HepG2 (cell line): ENCODE measurements around the gene CCT3. TPM values are rescaled to one million over a fixed set of nuclear protein-coding genes. Genes with fewer than 3 reads are reported as not detected.

Experiments used
- CBX5 ChIP-seq: sonication (generic); formaldehyde crosslinking; IDR thresholded peaks from 2 replicates; pipeline ENCODE4 v1.4.0; 2020; ENCODE audit warnings: missing genetic modification reagents, borderline replicate concordance
- CHCHD3 ChIP-seq: sonication (generic); formaldehyde crosslinking; IDR thresholded peaks from 2 replicates; pipeline ENCODE4 v1.8.0; 2022; ENCODE audit warnings: mild to moderate bottlenecking, missing genetic modification reagents, moderate library complexity
- EZH2 ChIP-seq: conservative IDR thresholded peaks from 2 replicates; pipeline ENCODE4 v1.6.1; 2012; ENCODE audit warnings: mild to moderate bottlenecking, low read depth, low read length, moderate library complexity
- FOXP1 ChIP-seq, 2 experiments: fragments of 450-650 bp in 1 of 2; IDR thresholded peaks; 2 replicates each; pipeline ENCODE4 v1.6.1; 2017 to 2018; ENCODE audit warnings: antibody characterized with exemption in 1 of 2
- HIVEP1 ChIP-seq: sonication (generic); formaldehyde crosslinking; IDR thresholded peaks from 2 replicates; pipeline ENCODE4 v1.4.0; 2020; ENCODE audit warnings: mild to moderate bottlenecking, missing genetic modification reagents
- IKZF4 ChIP-seq: sonication (generic); formaldehyde crosslinking; IDR thresholded peaks from 2 replicates; pipeline ENCODE4 v1.5.1; 2020; ENCODE audit warnings: borderline replicate concordance, mild to moderate bottlenecking, low read depth, missing genetic modification reagents; ENCODE audit errors: not compliant biosample characterization
- MEF2D ChIP-seq: sonication (generic); formaldehyde crosslinking; IDR thresholded peaks from 2 replicates; pipeline ENCODE4 v1.5.1; 2020; ENCODE audit warnings: mild to moderate bottlenecking, missing genetic modification reagents
- NCOA5 ChIP-seq: sonication (generic); formaldehyde crosslinking; IDR thresholded peaks from 2 replicates; pipeline ENCODE4 v1.4.0; 2020; ENCODE audit warnings: missing genetic modification reagents
- PAWR ChIP-seq: sonication (generic); formaldehyde crosslinking; IDR thresholded peaks from 2 replicates; pipeline ENCODE4 v1.4.0; 2020; ENCODE audit warnings: missing genetic modification reagents, mild to moderate bottlenecking, borderline replicate concordance
- SRF ChIP-seq: IDR thresholded peaks from 2 replicates; pipeline ENCODE4 v1.6.1; 2011; ENCODE audit warnings: mild to moderate bottlenecking, low read depth, low read length, moderate library complexity
- TBP ChIP-seq: sonication (generic); formaldehyde crosslinking; IDR thresholded peaks from 2 replicates; pipeline ENCODE4 v1.5.0; 2020; ENCODE audit warnings: missing genetic modification reagents
- TMF1 ChIP-seq: sonication (generic); formaldehyde crosslinking; IDR thresholded peaks from 2 replicates; pipeline ENCODE4 v1.8.1; 2022; ENCODE audit warnings: low read depth, missing genetic modification reagents
- YEATS4 ChIP-seq: sonication (generic); formaldehyde crosslinking; IDR thresholded peaks from 2 replicates; pipeline ENCODE4 v1.4.0; 2020; ENCODE audit warnings: missing genetic modification reagents, borderline replicate concordance
- ZNF234 ChIP-seq: sonication (generic); formaldehyde crosslinking; conservative IDR thresholded peaks from 2 replicates; pipeline ENCODE4 v1.5.1; 2020; ENCODE audit warnings: mild to moderate bottlenecking, missing genetic modification reagents
- ZNF350 ChIP-seq: sonication (generic); formaldehyde crosslinking; IDR thresholded peaks from 2 replicates; pipeline ENCODE4 v1.4.0; 2020; ENCODE audit warnings: mild to moderate bottlenecking, low read depth, missing genetic modification reagents, borderline replicate concordance
- ZNF672 ChIP-seq: sonication (generic); formaldehyde crosslinking; IDR thresholded peaks from 2 replicates; pipeline ENCODE4 v1.8.1; 2022; ENCODE audit warnings: missing genetic modification reagents
- ZNF674 ChIP-seq: sonication (generic); formaldehyde crosslinking; IDR thresholded peaks from 2 replicates; pipeline ENCODE4 v1.5.0; 2020; ENCODE audit warnings: low read depth, mild to moderate bottlenecking, missing genetic modification reagents
- ZNF878 ChIP-seq: sonication (generic); formaldehyde crosslinking; IDR thresholded peaks from 2 replicates; pipeline ENCODE4 v1.8.1; 2023; ENCODE audit warnings: mild to moderate bottlenecking, missing genetic modification reagents, moderate library complexity
- polyA plus RNA-seq, 8 experiments: library from polyadenylated mRNA; depleted of rRNA in 3 of 8; stranded (reverse) in 7 of 8; unstranded in 1 of 8; fragments of >200 nt; fragmentation: Illumina TruSeq in 4 of 8; extraction: Trizol in 4 of 8; gene quantifications; 2 replicates each; pipeline versions ENCODE4 v1.2.1 to v1.2.3, GENCODE V29; 2011 to 2016; ENCODE audit warnings: low read depth in 4 of 8, missing spikeins in 1 of 8, mixed read lengths in 1 of 8; ENCODE audit not compliant: insufficient read depth in 1 of 8
- total RNA-seq, 5 experiments: library from RNA; depleted of rRNA; stranded (reverse); fragments of >200 nt; fragmentation: Illumina TruSeq; extraction: Trizol; gene quantifications; 2 replicates each; pipeline ENCODE4 v1.2.3, GENCODE V29; 2016; ENCODE audit warnings: low read depth in 1 of 5
- TF ChIP-seq, protein P1 (sequence below): sonication (generic); formaldehyde crosslinking; IDR thresholded peaks from 2 replicates; pipeline ENCODE4 v1.4.0; 2020; ENCODE audit warnings: missing genetic modification reagents
- TF ChIP-seq, protein P2 (sequence below), 2 experiments: sonication (generic) in 1 of 2; formaldehyde crosslinking in 1 of 2; IDR thresholded peaks; 2 replicates each; pipeline versions ENCODE4 v1.4.0 to v1.6.1; 2016 to 2020; ENCODE audit warnings: borderline replicate concordance in 1 of 2, low read depth in 1 of 2, mild to moderate bottlenecking in 1 of 2, missing genetic modification reagents in 1 of 2
- TF ChIP-seq, protein P3 (sequence below): sonication (generic); formaldehyde crosslinking; IDR thresholded peaks from 2 replicates; pipeline ENCODE4 v1.8.1; 2023; ENCODE audit warnings: mild to moderate bottlenecking, missing genetic modification reagents
- TF ChIP-seq, protein P4 (sequence below): sonication (generic); formaldehyde crosslinking; IDR thresholded peaks from 2 replicates; pipeline ENCODE4 v1.5.0; 2020; ENCODE audit warnings: missing genetic modification reagents

CCT3 gene
- total and polyA plus RNA-seq, 2 of the 13 experiments (the other 11 are each of a cell fraction or from before 2014, with no cell fraction given), result 319 to 615 TPM

DNA sequence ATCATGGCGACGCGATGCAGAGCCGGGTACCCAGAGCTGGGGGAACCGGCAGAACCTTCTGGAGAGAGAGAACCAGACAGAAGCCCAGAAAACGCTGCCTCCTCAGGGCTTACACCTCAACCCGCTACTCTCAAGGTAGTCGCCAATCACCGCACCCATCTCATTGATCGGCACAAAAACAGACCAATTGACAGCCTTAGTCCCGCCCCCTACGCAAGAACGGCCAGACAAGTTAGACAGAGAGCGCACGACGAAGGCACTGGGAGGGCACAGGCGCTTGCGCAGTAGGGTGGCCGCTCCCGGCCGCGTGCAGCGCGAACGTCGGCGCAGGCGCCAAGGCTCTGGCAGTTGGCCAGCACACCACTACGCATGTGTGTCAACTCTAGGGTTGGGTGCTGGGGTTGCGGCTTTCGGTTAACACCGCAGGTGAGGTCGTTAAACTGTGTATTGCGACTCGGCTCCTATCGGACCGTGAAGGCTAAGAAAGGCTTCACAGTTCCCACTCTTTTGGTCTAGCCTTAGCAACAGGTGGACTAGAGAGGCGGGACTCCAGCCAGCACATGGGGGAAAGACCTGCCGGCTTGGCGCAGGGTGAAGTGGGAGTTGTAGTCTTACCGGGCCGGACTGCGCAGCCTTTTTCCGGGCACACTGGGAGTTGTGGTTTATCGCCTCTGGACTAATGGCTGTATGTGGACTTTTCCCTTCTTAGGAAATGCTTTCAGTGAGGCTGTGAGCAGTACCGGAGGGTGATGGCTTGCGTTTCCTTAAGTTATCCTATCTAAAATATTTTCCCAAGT lies at the start of gene CCT3, which contains the start of gene TSACC (continued):
- TF ChIP-seq PAWR (CRISPR knock-in tag), result no peak
- TF ChIP-seq MEF2D, result no peak; the same call in 1 of the 2 replicates
- TF ChIP-seq, protein P1, sequence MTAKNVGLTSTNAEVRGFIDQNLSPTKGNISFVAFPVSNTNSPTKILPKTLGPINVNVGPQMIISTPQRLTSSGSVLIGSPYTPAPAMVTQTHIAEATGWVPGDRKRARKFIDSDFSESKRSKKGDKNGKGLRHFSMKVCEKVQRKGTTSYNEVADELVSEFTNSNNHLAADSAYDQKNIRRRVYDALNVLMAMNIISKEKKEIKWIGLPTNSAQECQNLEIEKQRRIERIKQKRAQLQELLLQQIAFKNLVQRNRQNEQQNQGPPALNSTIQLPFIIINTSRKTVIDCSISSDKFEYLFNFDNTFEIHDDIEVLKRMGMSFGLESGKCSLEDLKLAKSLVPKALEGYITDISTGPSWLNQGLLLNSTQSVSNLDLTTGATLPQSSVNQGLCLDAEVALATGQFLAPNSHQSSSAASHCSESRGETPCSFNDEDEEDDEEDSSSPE (CRISPR knock-in tag), result no peak
- TF ChIP-seq YEATS4, result peak; percentile 84
- no peak for TF ChIP-seq FOXP1 (IDR thresholded peaks at IDR 0.05)
- no peak for TF ChIP-seq FOXP1 (CRISPR knock-in tag; IDR thresholded peaks at IDR 0.05)
- no peak for TF ChIP-seq HIVEP1 (CRISPR knock-in tag)
- TF ChIP-seq, protein P2, sequence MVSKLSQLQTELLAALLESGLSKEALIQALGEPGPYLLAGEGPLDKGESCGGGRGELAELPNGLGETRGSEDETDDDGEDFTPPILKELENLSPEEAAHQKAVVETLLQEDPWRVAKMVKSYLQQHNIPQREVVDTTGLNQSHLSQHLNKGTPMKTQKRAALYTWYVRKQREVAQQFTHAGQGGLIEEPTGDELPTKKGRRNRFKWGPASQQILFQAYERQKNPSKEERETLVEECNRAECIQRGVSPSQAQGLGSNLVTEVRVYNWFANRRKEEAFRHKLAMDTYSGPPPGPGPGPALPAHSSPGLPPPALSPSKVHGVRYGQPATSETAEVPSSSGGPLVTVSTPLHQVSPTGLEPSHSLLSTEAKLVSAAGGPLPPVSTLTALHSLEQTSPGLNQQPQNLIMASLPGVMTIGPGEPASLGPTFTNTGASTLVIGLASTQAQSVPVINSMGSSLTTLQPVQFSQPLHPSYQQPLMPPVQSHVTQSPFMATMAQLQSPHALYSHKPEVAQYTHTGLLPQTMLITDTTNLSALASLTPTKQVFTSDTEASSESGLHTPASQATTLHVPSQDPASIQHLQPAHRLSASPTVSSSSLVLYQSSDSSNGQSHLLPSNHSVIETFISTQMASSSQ (IDR thresholded peaks at IDR 0.05; ENCODE audit: low read depth), result no peak
- TF ChIP-seq, protein P2 (CRISPR knock-in tag; IDR thresholded peaks at IDR 0.05; ENCODE audit: borderline replicate concordance), result peak; percentile 42; the same call in 1 of the 2 replicates
- TF ChIP-seq, protein P3, sequence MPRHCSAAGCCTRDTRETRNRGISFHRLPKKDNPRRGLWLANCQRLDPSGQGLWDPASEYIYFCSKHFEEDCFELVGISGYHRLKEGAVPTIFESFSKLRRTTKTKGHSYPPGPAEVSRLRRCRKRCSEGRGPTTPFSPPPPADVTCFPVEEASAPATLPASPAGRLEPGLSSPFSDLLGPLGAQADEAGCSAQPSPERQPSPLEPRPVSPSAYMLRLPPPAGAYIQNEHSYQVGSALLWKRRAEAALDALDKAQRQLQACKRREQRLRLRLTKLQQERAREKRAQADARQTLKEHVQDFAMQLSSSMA (CRISPR knock-in tag), result no peak
- no peak for TF ChIP-seq ZNF674 (CRISPR knock-in tag)
- TF ChIP-seq CHCHD3, result no peak
- TF ChIP-seq IKZF4, result no peak
- TF ChIP-seq, protein P4, sequence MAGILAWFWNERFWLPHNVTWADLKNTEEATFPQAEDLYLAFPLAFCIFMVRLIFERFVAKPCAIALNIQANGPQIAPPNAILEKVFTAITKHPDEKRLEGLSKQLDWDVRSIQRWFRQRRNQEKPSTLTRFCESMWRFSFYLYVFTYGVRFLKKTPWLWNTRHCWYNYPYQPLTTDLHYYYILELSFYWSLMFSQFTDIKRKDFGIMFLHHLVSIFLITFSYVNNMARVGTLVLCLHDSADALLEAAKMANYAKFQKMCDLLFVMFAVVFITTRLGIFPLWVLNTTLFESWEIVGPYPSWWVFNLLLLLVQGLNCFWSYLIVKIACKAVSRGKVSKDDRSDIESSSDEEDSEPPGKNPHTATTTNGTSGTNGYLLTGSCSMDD (CRISPR knock-in tag), result no peak
- TF ChIP-seq NCOA5 (CRISPR knock-in tag), result no peak
- peak; percentile 61; the same call in 1 of the 2 replicates for TF ChIP-seq ZNF350 (CRISPR knock-in tag)
- TF ChIP-seq TMF1, result no peak
- no peak for TF ChIP-seq ZNF234 (CRISPR knock-in tag)
- peak; percentile 73 for TF ChIP-seq SRF
- no peak for TF ChIP-seq TBP (CRISPR knock-in tag)
- TF ChIP-seq ZNF878 (CRISPR knock-in tag), result no peak
- TF ChIP-seq EZH2, result no peak
- no peak for TF ChIP-seq CBX5 (CRISPR knock-in tag)
- TF ChIP-seq ZNF672 (CRISPR knock-in tag), result no peak
